ENCODE results near the gene KCNN4.

The KCNN4 gene

GRCh38 chr19:43826787-43827754, 46.3 kb upstream of the KCNN4 start, which contains the start of gene ZNF283 (continued):
- peak; percentile 95 for TF ChIP-seq SP3 (tag by site-specific recombination; IDR thresholded peaks at IDR 0.05)
- TF ChIP-seq ZBTB6 (tag by site-specific recombination; IDR thresholded peaks at IDR 0.05) = 0 out of 2 replicates have a peak, but pooled peaks have one; percentile 20
- TF ChIP-seq ZNF514 (tag by site-specific recombination; IDR thresholded peaks at IDR 0.05) = no peak
- no peak for TF ChIP-seq ZNF138 (tag by site-specific recombination; IDR thresholded peaks at IDR 0.05; ENCODE audit: borderline replicate concordance)
- TF ChIP-seq PATZ1 (tag by site-specific recombination; IDR thresholded peaks at IDR 0.05) = peak; percentile 49
- no peak for TF ChIP-seq GFI1B (tag by site-specific recombination; IDR thresholded peaks at IDR 0.05)
- no peak for TF ChIP-seq FEZF1 (tag by site-specific recombination; IDR thresholded peaks at IDR 0.05)
- no peak for TF ChIP-seq ZNF148 (tag by site-specific recombination; IDR thresholded peaks at IDR 0.05; ENCODE audit: borderline replicate concordance)
- peak; percentile 96 for TF ChIP-seq ZNF580 (tag by site-specific recombination; IDR thresholded peaks at IDR 0.05)
- no peak for TF ChIP-seq ZNF837 (tag by site-specific recombination; IDR thresholded peaks at IDR 0.05)
- TF ChIP-seq ZNF362 (tag by site-specific recombination; IDR thresholded peaks at IDR 0.05) = 0 out of 2 replicates have a peak, but pooled peaks have one; percentile 37
- TF ChIP-seq ZNF37A (tag by site-specific recombination; IDR thresholded peaks at IDR 0.05) = no peak
- peak; percentile 74 for TF ChIP-seq ZBTB44 (tag by site-specific recombination; IDR thresholded peaks at IDR 0.05)
- no peak for TF ChIP-seq ZNF555 (tag by site-specific recombination; conservative IDR thresholded peaks at IDR 0.05)
- TF ChIP-seq ZNF747 (tag by site-specific recombination; IDR thresholded peaks at IDR 0.05) = no peak
- TF ChIP-seq TRIM28 (IDR thresholded peaks at IDR 0.05; ENCODE audit: borderline replicate concordance, low read length) = 0 out of 2 replicates have a peak, but pooled peaks have one; percentile 15
- no peak; the same call in 1 of the 2 replicates for TF ChIP-seq ZNF416 (tag by site-specific recombination; IDR thresholded peaks at IDR 0.05)
- TF ChIP-seq ZNF521 (tag by site-specific recombination; IDR thresholded peaks at IDR 0.05) = no peak
- TF ChIP-seq ZNF26 (tag by site-specific recombination; IDR thresholded peaks at IDR 0.05) = no peak
- peak; percentile 73; the same call in 1 of the 2 replicates for TF ChIP-seq ZEB2 (tag by site-specific recombination; IDR thresholded peaks at IDR 0.05)
- TF ChIP-seq ZNF404 (tag by site-specific recombination; IDR thresholded peaks at IDR 0.05) = 0 out of 2 replicates have a peak, but pooled peaks have one; percentile 20
- no peak for TF ChIP-seq GLIS2 (tag by site-specific recombination; IDR thresholded peaks at IDR 0.05)
- TF ChIP-seq ZNF223 (tag by site-specific recombination; IDR thresholded peaks at IDR 0.05) = no peak
- no peak; the same call in 1 of the 2 replicates for TF ChIP-seq ZFHX2 (tag by site-specific recombination; conservative IDR thresholded peaks at IDR 0.05)
- no peak for TF ChIP-seq ELK4 (IDR thresholded peaks at IDR 0.05; ENCODE audit: borderline replicate concordance, low read depth, low read length)
